HuH-7.5 (cell line): Measurements from ENCODE around the gene LGALS7.
"Not testable (repeated sequence)": the region's sequence is repeated elsewhere in the genome, so short reads cannot be mapped to it uniquely, and the experiment has no call there.

Source experiments
- DNase-seq: peaks from one replicate; pipeline ENCODE4 v3.0.0; 2011; ENCODE audit warnings: low spot score

Gene LGALS7

GRCh38 chr19:38773469-38774177, at the start of gene LGALS7:
Gene LGALS7 (minus strand): TSS chr19:38773517. CDS start chr19:38773492, 25 bp downstream.
- no peak for DNase-seq

GRCh38 chr19:38821230-38821825, 48.0 kb upstream of the LGALS7 start:
- not testable (repeated sequence) for DNase-seq

GRCh38 chr19:38819231-38819920, 46.1 kb upstream of the LGALS7 start:
- DNase-seq: peak; percentile 92

GRCh38 chr19:38817081-38817480, 43.8 kb upstream of the LGALS7 start:
- DNase-seq: no peak

GRCh38 chr19:38816131-38816750, 42.9 kb upstream of the LGALS7 start:
- DNase-seq: no peak

- peak; percentile 4 for DNase-seq
Measured at GRCh38 chr19:38815059-38816001, 42.0 kb upstream of the LGALS7 start.

- not testable (repeated sequence) for DNase-seq
Measured at GRCh38 chr19:38813932-38814331, 40.6 kb upstream of the LGALS7 start.

- DNase-seq: peak; percentile 7
Measured at GRCh38 chr19:38813323-38813722, 40.0 kb upstream of the LGALS7 start.

- DNase-seq: peak; percentile 9
Measured at GRCh38 chr19:38812841-38813320, 39.6 kb upstream of the LGALS7 start, which contains the start of gene LGALS4. Gene LGALS4 (minus strand): TSS chr19:38812945. CDS start chr19:38812886, 59 bp downstream.

GRCh38 chr19:38812009-38812840, 38.9 kb upstream of the LGALS7 start:
- DNase-seq: peak; percentile 6

- peak; percentile 2 for DNase-seq
Measured at GRCh38 chr19:38809592-38810252, 36.4 kb upstream of the LGALS7 start.

GRCh38 chr19:38808741-38809140, 35.4 kb upstream of the LGALS7 start:
- DNase-seq: no peak

GRCh38 chr19:38807374-38808098, 34.2 kb upstream of the LGALS7 start:
- peak; percentile 2 for DNase-seq

GRCh38 chr19:38806371-38806770, 33.1 kb upstream of the LGALS7 start:
- DNase-seq: no peak

- no peak for DNase-seq
Measured at GRCh38 chr19:38805180-38805579, 31.9 kb upstream of the LGALS7 start.

- no peak for DNase-seq
Measured at GRCh38 chr19:38803543-38803942, 30.2 kb upstream of the LGALS7 start.

- DNase-seq: no peak
Measured at GRCh38 chr19:38801359-38802095, 28.2 kb upstream of the LGALS7 start.

- DNase-seq: no peak
Measured at GRCh38 chr19:38800577-38801347, 27.4 kb upstream of the LGALS7 start.
